HEK293 (cell line): ENCODE results near the gene RETREG2.

Source experiments
- CTCF ChIA-PET: fragments of 350-600 bp; formaldehyde crosslinking; extraction: SDS; loops from one replicate; lab custom pipeline; 2021; ENCODE audit warnings: antibody characterized with exemption; lab: Yijun Ruan, JAX
- POLR2A ChIA-PET: fragments of 300-600 bp; formaldehyde crosslinking; extraction: SDS; loops from one replicate; lab custom pipeline; 2020; ENCODE audit warnings: antibody characterized with exemption, inconsistent platforms; lab: Yijun Ruan, JAX
- H3K27ac ChIP-seq: fragments of 200-500 bp; sonication (Bioruptor generic); 2 replicates; pipeline ENCODE4 v1.5.1; 2014; ENCODE audit warnings: low read depth, low read length, control low read depth, inconsistent platforms; ENCODE audit errors: extremely low read depth
- H3K36me3 ChIP-seq, 2 experiments: fragments of 200-500 bp in 1 of 2; sonication (Bioruptor generic) in 1 of 2; 1 replicate in 1 of 2; 2 replicates in 1 of 2; pipeline ENCODE4 v1.5.1; 2014 to 2017; ENCODE audit warnings: inconsistent platforms in 2 of 2, low read length in 2 of 2; ENCODE audit not compliant: control insufficient read depth in 2 of 2, insufficient read depth in 1 of 2
- H3K4me1 ChIP-seq: fragments of 200-500 bp; sonication (Bioruptor generic); 2 replicates; pipeline ENCODE4 v1.5.1; 2014; ENCODE audit warnings: mild to moderate bottlenecking, low read length, inconsistent platforms; ENCODE audit not compliant: control insufficient read depth, insufficient read depth
- H3K4me3 ChIP-seq: 2 replicates; pipeline ENCODE4 v1.5.1; 2011; ENCODE audit warnings: low read depth, mild to moderate bottlenecking, control low read depth, low read length, moderate library complexity
- H3K9me3 ChIP-seq: fragments of 200-500 bp; sonication (Bioruptor generic); 2 replicates; pipeline ENCODE4 v1.5.1; 2014; ENCODE audit warnings: low read depth, low read length, inconsistent platforms; ENCODE audit not compliant: control insufficient read depth, insufficient read depth
- BCL11A ChIP-seq: fragments of 450-650 bp; formaldehyde crosslinking; IDR thresholded peaks from 2 replicates; pipeline ENCODE4 v1.5.1; 2016; ENCODE audit warnings: low read depth, missing biosample characterization, missing genetic modification characterization
- BCL11B ChIP-seq: fragments of 450-650 bp; formaldehyde crosslinking; IDR thresholded peaks from 2 replicates; pipeline ENCODE4 v1.5.1; 2016; ENCODE audit warnings: low read depth, missing biosample characterization, missing genetic modification characterization
- GLIS2 ChIP-seq: fragments of 450-650 bp; formaldehyde crosslinking; IDR thresholded peaks from 2 replicates; pipeline ENCODE4 v1.5.1; 2016; ENCODE audit warnings: missing biosample characterization, missing genetic modification characterization
- KLF10 ChIP-seq: fragments of 450-650 bp; IDR thresholded peaks from 2 replicates; pipeline ENCODE4 v1.5.1; 2018; ENCODE audit warnings: missing biosample characterization, mild to moderate bottlenecking, missing genetic modification characterization
- MYNN ChIP-seq: fragments of 450-650 bp; formaldehyde crosslinking; IDR thresholded peaks from 2 replicates; pipeline ENCODE4 v1.5.1; 2016; ENCODE audit warnings: missing biosample characterization, missing genetic modification characterization, borderline replicate concordance
- OSR2 ChIP-seq: fragments of 450-650 bp; formaldehyde crosslinking; IDR thresholded peaks from 2 replicates; pipeline ENCODE4 v1.5.1; 2016; ENCODE audit warnings: missing biosample characterization, missing genetic modification characterization
- OVOL3 ChIP-seq: fragments of 450-650 bp; formaldehyde crosslinking; IDR thresholded peaks from 2 replicates; pipeline ENCODE4 v1.5.1; 2016; ENCODE audit warnings: missing biosample characterization, missing genetic modification characterization
- SP2 ChIP-seq: fragments of 450-650 bp; formaldehyde crosslinking; IDR thresholded peaks from 2 replicates; pipeline ENCODE4 v1.5.1; 2016; ENCODE audit warnings: missing biosample characterization, missing genetic modification characterization
- ZBTB17 ChIP-seq: fragments of 450-650 bp; formaldehyde crosslinking; IDR thresholded peaks from 2 replicates; pipeline ENCODE4 v1.5.1; 2016; ENCODE audit warnings: missing biosample characterization, missing genetic modification characterization
- ZBTB48 ChIP-seq: fragments of 450-650 bp; formaldehyde crosslinking; IDR thresholded peaks from 2 replicates; pipeline ENCODE4 v1.5.1; 2016; ENCODE audit warnings: missing biosample characterization, missing genetic modification characterization
- ZNF10 ChIP-seq: fragments of 450-650 bp; formaldehyde crosslinking; IDR thresholded peaks from 2 replicates; pipeline ENCODE4 v1.5.1; 2017; ENCODE audit warnings: missing biosample characterization, missing genetic modification characterization
- ZNF133 ChIP-seq: fragments of 450-650 bp; formaldehyde crosslinking; IDR thresholded peaks from 2 replicates; pipeline ENCODE4 v1.5.1; 2016; ENCODE audit warnings: missing biosample characterization, missing genetic modification characterization
- ZNF140 ChIP-seq: fragments of 450-650 bp; formaldehyde crosslinking; IDR thresholded peaks from 2 replicates; pipeline ENCODE4 v1.5.1; 2016; ENCODE audit warnings: missing biosample characterization, missing genetic modification characterization
- ZNF16 ChIP-seq: fragments of 450-650 bp; formaldehyde crosslinking; IDR thresholded peaks from 2 replicates; pipeline ENCODE4 v1.5.1; 2016; ENCODE audit warnings: low read depth, missing biosample characterization, missing genetic modification characterization
- ZNF184 ChIP-seq: fragments of 450-650 bp; IDR thresholded peaks from 2 replicates; pipeline ENCODE4 v1.5.1; 2018; ENCODE audit warnings: missing biosample characterization, mild to moderate bottlenecking, missing genetic modification characterization
- ZNF248 ChIP-seq: fragments of 450-650 bp; formaldehyde crosslinking; IDR thresholded peaks from 2 replicates; pipeline ENCODE4 v1.5.1; 2017; ENCODE audit warnings: missing biosample characterization, missing genetic modification characterization
- ZNF362 ChIP-seq: fragments of 450-650 bp; formaldehyde crosslinking; IDR thresholded peaks from 2 replicates; pipeline ENCODE4 v1.5.1; 2016; ENCODE audit warnings: missing biosample characterization, missing genetic modification characterization
- ZNF48 ChIP-seq: fragments of 450-650 bp; formaldehyde crosslinking; IDR thresholded peaks from 2 replicates; pipeline ENCODE4 v1.5.1; 2016; ENCODE audit warnings: missing biosample characterization, missing genetic modification characterization
- ZNF510 ChIP-seq: fragments of 450-650 bp; formaldehyde crosslinking; IDR thresholded peaks from 2 replicates; pipeline ENCODE4 v1.5.1; 2018; ENCODE audit warnings: mild to moderate bottlenecking, missing genetic modification characterization, missing biosample characterization; ENCODE audit not compliant: insufficient replicate concordance
- ZNF558 ChIP-seq: fragments of 450-650 bp; formaldehyde crosslinking; IDR thresholded peaks from 2 replicates; pipeline ENCODE4 v1.5.1; 2016; ENCODE audit warnings: missing biosample characterization, missing genetic modification characterization
- ZNF596 ChIP-seq: fragments of 450-650 bp; IDR thresholded peaks from 2 replicates; pipeline ENCODE4 v1.5.0; 2018; ENCODE audit warnings: missing biosample characterization, mild to moderate bottlenecking, missing genetic modification characterization, moderate library complexity
- ZNF610 ChIP-seq: fragments of 450-650 bp; formaldehyde crosslinking; IDR thresholded peaks from 2 replicates; pipeline ENCODE4 v1.5.1; 2016; ENCODE audit warnings: missing biosample characterization, missing genetic modification characterization, borderline replicate concordance
- TF ChIP-seq, protein P1 (sequence below): fragments of 450-650 bp; formaldehyde crosslinking; IDR thresholded peaks from 2 replicates; pipeline ENCODE4; 2016; ENCODE audit warnings: missing biosample characterization, missing genetic modification characterization

Gene RETREG2

GRCh38 chr2:219213026-219213415, 34.9 kb downstream of the RETREG2 start:
- no peak overlapping the region for H3K27ac ChIP-seq
- CTCF ChIA-PET, result interaction anchor here (0.8 to 1.4 kb wide), 3 partner anchors 68 to 86 kb away, joined by 3 to 4 read pairs (median 3); no protein-coding TSS in a partner anchor
- H3K4me1 ChIP-seq, result peaks cover 2% of the 10 kb centered on the region; the same call in 1 of the 2 replicates
- TF ChIP-seq ZNF510 (no peak), ZBTB17 (no peak), ZNF362 (tag by site-specific recombination) (no peak), OVOL3 (tag by site-specific recombination) (no peak), ZBTB48 (tag by site-specific recombination) (no peak), MYNN (no peak), SP2 (tag by site-specific recombination) (no peak), GLIS2 (tag by site-specific recombination) (no peak), ZNF558 (tag by site-specific recombination) (no peak), ZNF596 (tag by site-specific recombination) (no peak), ZNF140 (no peak), ZNF48 (tag by site-specific recombination) (no peak), ZNF610 (tag by site-specific recombination) (no peak), BCL11B (tag by site-specific recombination) (no peak), KLF10 (tag by site-specific recombination) (no peak), ZNF184 (no peak), OSR2 (tag by site-specific recombination) (no peak)
- TF ChIP-seq, protein P1, sequence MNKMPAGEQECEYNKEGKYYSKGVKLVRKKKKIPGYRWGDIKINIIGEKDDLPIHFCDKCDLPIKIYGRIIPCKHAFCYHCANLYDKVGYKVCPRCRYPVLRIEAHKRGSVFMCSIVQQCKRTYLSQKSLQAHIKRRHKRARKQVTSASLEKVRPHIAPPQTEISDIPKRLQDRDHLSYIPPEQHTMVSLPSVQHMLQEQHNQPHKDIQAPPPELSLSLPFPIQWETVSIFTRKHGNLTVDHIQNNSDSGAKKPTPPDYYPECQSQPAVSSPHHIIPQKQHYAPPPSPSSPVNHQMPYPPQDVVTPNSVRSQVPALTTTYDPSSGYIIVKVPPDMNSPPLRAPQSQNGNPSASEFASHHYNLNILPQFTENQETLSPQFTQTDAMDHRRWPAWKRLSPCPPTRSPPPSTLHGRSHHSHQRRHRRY (tag by site-specific recombination), result no peak
- H3K4me3 ChIP-seq, result no peak overlapping the region
- H3K36me3 ChIP-seq, result peaks cover 15 to 84% of the 10 kb centered on the region in 2 experiments; a peak in 2 of 3 replicates
- H3K9me3 ChIP-seq, result no peaks in the 10 kb centered on the region
- POLR2A ChIA-PET, result interaction anchor here (1.4 kb wide), 1 partner anchor 37 kb away, joined by 4 read pairs; no protein-coding TSS in a partner anchor

- Histone ChIP-seq H3K9me3 (no peaks in the 10 kb centered on the region), H3K27ac (no peak overlapping the region), H3K36me3 (peaks cover 15 to 79% of the 10 kb centered on the region in 2 experiments; a peak in 2 of 3 replicates), H3K4me1 (no peaks in the 10 kb centered on the region), H3K4me3 (no peak overlapping the region)
- CTCF ChIA-PET, result interaction anchor here (0.8 to 1.4 kb wide), 4 partner anchors 33 to 82 kb away, joined by 3 to 4 read pairs (median 3); no protein-coding TSS in a partner anchor
- POLR2A ChIA-PET, result interaction anchor here (1.4 kb wide), 1 partner anchor 36 kb away, joined by 4 read pairs; no protein-coding TSS in a partner anchor
- TF ChIP-seq ZNF133 (tag by site-specific recombination), result no peak
- no peak for TF ChIP-seq ZNF16 (tag by site-specific recombination)
- TF ChIP-seq ZNF610 (tag by site-specific recombination), result no peak
- no peak for TF ChIP-seq OSR2 (tag by site-specific recombination)
These were observed 35.5 kb downstream of the RETREG2 start for GRCh38 chr2:219213486-219214071.

DNA sequence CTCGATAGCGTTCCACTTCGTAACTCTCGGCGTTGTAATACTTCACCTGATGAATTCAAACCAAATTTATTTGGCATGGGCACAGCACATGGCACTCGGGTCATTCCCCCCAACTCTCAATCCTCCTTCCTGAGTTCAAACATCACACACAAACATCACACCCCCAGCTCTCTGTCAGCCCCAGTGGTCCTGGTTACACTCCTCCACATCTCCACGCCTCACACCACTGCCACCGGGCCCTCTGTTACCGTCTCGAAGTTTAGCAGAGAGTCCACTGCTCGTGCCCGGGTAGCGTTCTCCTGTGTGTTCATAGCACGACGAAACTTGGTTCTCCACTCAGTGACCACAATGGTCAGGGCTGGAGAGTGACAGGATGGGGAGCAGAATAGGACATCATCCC, 36.1 kb downstream of the RETREG2 start:
- H3K4me3 ChIP-seq, result no peak overlapping the region
- H3K9me3 ChIP-seq, result no peaks in the 10 kb centered on the region
- H3K36me3 ChIP-seq, result peaks cover 15 to 73% of the 10 kb centered on the region in 2 experiments; a peak in 2 of 3 replicates
- ChIA-PET POLR2A (no interaction called here), CTCF (interaction anchor here (1.0 to 1.3 kb wide), 2 partner anchors 33 to 81 kb away, joined by 3 read pairs; no protein-coding TSS in a partner anchor)
- peak; percentile 32; the same call in 1 of the 2 replicates for TF ChIP-seq ZNF10
- no peak for TF ChIP-seq ZNF248 (tag by site-specific recombination)
- no peak for TF ChIP-seq BCL11A (tag by site-specific recombination)
- TF ChIP-seq ZNF596 (tag by site-specific recombination), result no peak
- no peak overlapping the region for H3K27ac ChIP-seq
- H3K4me1 ChIP-seq, result no peaks in the 10 kb centered on the region
